OCI-LY3 (cell line): ENCODE measurements around the gene EVX2.
A peak's percentile ranks its signal among the peaks of the same experiment; 100 is the strongest.

Source experiments
- H2AFZ ChIP-seq: fragments of 200-600, 300-600 bp; shearing (Covaris generic); 2 replicates; pipeline ENCODE4 v1.6.0; 2014; ENCODE audit warnings: antibody characterized with exemption, low read depth, low read length
- H3K27ac ChIP-seq: fragments of 200-600, 300-600 bp; sonication (generic); 2 replicates; pipeline ENCODE4 v1.5.1; 2014; ENCODE audit warnings: mild to moderate bottlenecking, low read length, moderate library complexity, mixed read lengths
- H3K27me3 ChIP-seq: fragments of 200-600, 300-600 bp; sonication (generic); 2 replicates; pipeline ENCODE4 v1.6.1; 2014; ENCODE audit warnings: low read depth, low read length, mixed read lengths
- H3K36me3 ChIP-seq: fragments of 200-600, 300-600 bp; sonication (generic); replicated peaks from 2 replicates; pipeline ENCODE3; 2014; ENCODE audit warnings: low read depth, low read length, mixed read lengths
- H3K4me1 ChIP-seq: fragments of 300-600, 200-600 bp; sonication (generic); 2 replicates; pipeline ENCODE4 v1.6.1; 2014; ENCODE audit warnings: low read length, mixed read lengths
- H3K4me2 ChIP-seq: fragments of 200-600, 300-600 bp; sonication (generic); 2 replicates; pipeline ENCODE4 v1.6.1; 2014; ENCODE audit warnings: low read length, mixed read lengths
- H3K4me3 ChIP-seq: fragments of 300-600, 200-600 bp; sonication (generic); 2 replicates; pipeline ENCODE4 v1.5.1; 2014; ENCODE audit warnings: antibody characterized with exemption, mild to moderate bottlenecking, low read length, moderate library complexity
- H3K79me2 ChIP-seq: fragments of 300-600, 200-600 bp; shearing (Covaris generic); 2 replicates; pipeline ENCODE4 v1.6.1; 2014; ENCODE audit warnings: mild to moderate bottlenecking, low read length, mixed read lengths
- H3K9ac ChIP-seq: fragments of 300-600, 200-600 bp; shearing (Covaris generic); 2 replicates; pipeline ENCODE4 v1.6.0; 2014; ENCODE audit warnings: mild to moderate bottlenecking, low read length, moderate library complexity
- H3K9me3 ChIP-seq: fragments of 200-600, 300-600 bp; shearing (Covaris generic); 2 replicates; pipeline ENCODE4 v1.6.1; 2014; ENCODE audit warnings: low read length, mixed read lengths; ENCODE audit not compliant: insufficient read depth
- H4K20me1 ChIP-seq: fragments of 200-600, 300-600 bp; sonication (generic); 2 replicates; pipeline ENCODE4 v1.6.1; 2016; ENCODE audit warnings: low read length, mixed read lengths; ENCODE audit not compliant: insufficient read depth
- EZH2phosphoT487 ChIP-seq: fragments of 200-600 bp; shearing (Covaris generic); IDR thresholded peaks from 2 replicates; pipeline ENCODE4 v1.6.1; 2018; ENCODE audit warnings: antibody characterized with exemption, mixed run types, low read depth
- TF ChIP-seq, protein P1 (sequence below): fragments of 200-600, 300-600 bp; sonication (generic); IDR thresholded peaks from 2 replicates; pipeline ENCODE4 v1.5.1; 2014; ENCODE audit warnings: antibody characterized with exemption, low read length, low read depth

EVX2 gene

DNA sequence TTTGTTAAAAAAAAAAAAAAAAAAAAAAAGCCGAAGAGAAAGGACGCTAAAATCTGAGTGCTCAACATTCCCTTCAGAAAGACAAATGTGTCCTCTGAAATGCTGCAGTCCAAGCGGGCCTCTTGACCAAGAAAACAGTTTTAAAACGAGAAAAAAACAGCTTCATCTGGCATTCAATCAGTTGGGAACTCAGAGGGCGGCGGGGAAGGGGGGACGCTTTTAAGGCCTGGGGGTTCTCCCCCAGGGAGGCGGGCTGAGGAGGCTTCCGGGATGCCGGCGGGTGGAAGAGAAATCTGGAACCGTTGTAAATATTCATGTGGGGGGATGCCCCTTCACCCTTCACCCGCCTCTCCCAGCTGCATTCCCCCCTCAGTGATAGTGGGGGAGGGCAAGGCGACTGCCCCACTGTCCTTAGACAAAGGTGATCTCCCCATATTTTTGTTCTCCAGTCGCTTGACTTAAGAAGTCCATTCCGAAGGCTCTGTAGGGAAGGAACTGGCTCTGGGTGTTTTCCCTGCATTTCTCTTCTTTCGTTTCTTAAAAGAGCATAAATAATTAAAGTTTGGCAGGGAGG lies 20.1 kb upstream of the EVX2 start:
- Histone ChIP-seq H3K79me2 (no peaks in the 10 kb centered on the region), H4K20me1 (no peaks in the 10 kb centered on the region), H3K4me1 (peaks cover 13% of the 10 kb centered on the region), H3K4me2 (peak overlapping the region; percentile 11; the same call in 1 of the 2 replicates), H3K9ac (no peak overlapping the region), H3K9me3 (no peaks in the 10 kb centered on the region), H3K4me3 (no peak overlapping the region), H3K27ac (no peak overlapping the region), H2AFZ (no peak overlapping the region), H3K36me3 (no peaks in the 10 kb centered on the region), H3K27me3 (no peaks in the 10 kb centered on the region)
- no peak for TF ChIP-seq EZH2phosphoT487
- TF ChIP-seq, protein P1, sequence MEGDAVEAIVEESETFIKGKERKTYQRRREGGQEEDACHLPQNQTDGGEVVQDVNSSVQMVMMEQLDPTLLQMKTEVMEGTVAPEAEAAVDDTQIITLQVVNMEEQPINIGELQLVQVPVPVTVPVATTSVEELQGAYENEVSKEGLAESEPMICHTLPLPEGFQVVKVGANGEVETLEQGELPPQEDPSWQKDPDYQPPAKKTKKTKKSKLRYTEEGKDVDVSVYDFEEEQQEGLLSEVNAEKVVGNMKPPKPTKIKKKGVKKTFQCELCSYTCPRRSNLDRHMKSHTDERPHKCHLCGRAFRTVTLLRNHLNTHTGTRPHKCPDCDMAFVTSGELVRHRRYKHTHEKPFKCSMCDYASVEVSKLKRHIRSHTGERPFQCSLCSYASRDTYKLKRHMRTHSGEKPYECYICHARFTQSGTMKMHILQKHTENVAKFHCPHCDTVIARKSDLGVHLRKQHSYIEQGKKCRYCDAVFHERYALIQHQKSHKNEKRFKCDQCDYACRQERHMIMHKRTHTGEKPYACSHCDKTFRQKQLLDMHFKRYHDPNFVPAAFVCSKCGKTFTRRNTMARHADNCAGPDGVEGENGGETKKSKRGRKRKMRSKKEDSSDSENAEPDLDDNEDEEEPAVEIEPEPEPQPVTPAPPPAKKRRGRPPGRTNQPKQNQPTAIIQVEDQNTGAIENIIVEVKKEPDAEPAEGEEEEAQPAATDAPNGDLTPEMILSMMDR, result no peak

DNA sequence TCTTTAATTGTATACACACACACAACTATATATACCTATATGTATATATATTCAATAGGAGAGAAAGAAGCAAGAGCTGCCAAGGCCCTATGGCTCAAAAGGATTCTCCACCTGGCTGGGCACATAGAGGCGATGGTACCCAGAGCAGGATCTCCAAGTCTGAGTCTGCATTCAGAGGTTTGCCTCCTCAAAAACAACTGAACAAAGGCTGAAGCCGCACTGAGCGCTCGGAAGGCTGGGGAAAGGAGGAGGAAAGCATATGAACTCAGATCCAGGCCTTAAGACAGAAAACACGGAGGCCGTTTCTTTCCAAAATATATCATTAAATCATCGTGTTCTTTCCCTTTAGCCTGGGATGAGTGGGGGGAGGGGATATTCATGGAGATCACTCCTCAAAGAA lies 19.4 kb upstream of the EVX2 start:
- H3K9me3 ChIP-seq, result no peaks in the 10 kb centered on the region
- no peaks in the 10 kb centered on the region for H3K27me3 ChIP-seq
- H3K9ac ChIP-seq, result no peak overlapping the region
- TF ChIP-seq EZH2phosphoT487, result no peak
- TF ChIP-seq, protein P1, result no peak
- no peak overlapping the region for H3K4me2 ChIP-seq
- no peak overlapping the region for H2AFZ ChIP-seq
- H3K27ac ChIP-seq, result no peak overlapping the region
- H3K4me1 ChIP-seq, result peaks cover 13% of the 10 kb centered on the region
- no peaks in the 10 kb centered on the region for H3K79me2 ChIP-seq
- H3K36me3 ChIP-seq, result no peaks in the 10 kb centered on the region
- H4K20me1 ChIP-seq, result no peaks in the 10 kb centered on the region
- H3K4me3 ChIP-seq, result no peak overlapping the region

DNA sequence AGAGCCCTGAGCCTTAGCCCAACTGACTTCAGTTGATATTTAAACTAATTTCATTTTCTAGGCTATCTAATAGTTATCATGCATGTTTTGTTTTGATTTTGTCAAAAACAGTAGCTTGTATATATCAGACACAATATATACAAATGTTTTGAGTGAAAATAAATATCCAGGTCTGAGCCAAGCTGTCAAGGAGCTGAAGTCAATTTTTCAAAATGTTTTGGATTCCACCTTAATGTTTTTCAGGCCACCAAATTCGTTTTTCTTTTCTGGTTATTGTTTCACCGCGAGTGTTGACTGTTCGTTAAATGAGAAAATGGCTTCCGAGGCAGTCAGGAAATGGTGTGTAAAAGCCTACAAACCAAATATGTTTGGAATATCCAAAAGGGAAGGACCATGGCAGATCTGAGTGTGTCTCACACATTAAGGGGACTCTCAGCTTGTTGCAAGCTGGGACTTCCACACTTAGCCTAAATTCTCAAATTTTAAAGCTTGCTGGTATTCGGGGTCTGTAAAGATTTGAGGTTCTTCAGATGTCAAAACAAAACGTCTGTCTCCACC lies 18.6 kb upstream of the EVX2 start:
- TF ChIP-seq, protein P1, result no peak
- TF ChIP-seq EZH2phosphoT487, result no peak
- Histone ChIP-seq H3K79me2 (no peaks in the 10 kb centered on the region), H3K4me1 (peaks cover 18% of the 10 kb centered on the region), H2AFZ (no peak overlapping the region), H3K9ac (no peak overlapping the region), H3K9me3 (no peaks in the 10 kb centered on the region), H3K27ac (no peak overlapping the region), H3K27me3 (no peaks in the 10 kb centered on the region), H4K20me1 (no peaks in the 10 kb centered on the region), H3K4me3 (no peak overlapping the region), H3K36me3 (no peaks in the 10 kb centered on the region), H3K4me2 (no peak overlapping the region)

DNA sequence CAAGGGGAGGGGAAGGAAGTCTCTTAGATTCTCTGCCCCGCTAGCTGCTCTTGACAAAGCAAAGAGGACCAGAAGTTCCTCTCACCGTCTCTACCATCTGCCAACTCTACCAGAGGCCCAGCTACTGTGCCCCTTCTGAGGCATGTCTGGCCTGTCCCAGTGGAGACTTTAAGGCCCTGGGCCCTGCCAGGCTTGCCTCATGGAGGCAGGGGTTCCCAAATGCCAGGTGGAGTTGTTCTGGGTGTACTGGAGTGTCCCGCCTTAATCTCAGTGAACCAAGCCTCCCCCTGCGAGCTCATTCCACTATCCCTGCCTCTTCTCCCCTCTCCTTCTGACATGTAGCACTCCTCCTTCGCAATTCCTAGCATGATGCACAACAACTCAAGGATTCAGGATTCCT lies 18.1 kb upstream of the EVX2 start:
- Histone ChIP-seq H3K79me2 (no peaks in the 10 kb centered on the region), H3K27ac (no peak overlapping the region), H3K4me3 (no peak overlapping the region), H3K4me2 (no peak overlapping the region), H2AFZ (no peak overlapping the region), H3K9ac (no peak overlapping the region), H3K4me1 (peaks cover 16% of the 10 kb centered on the region), H3K36me3 (no peaks in the 10 kb centered on the region), H3K27me3 (no peaks in the 10 kb centered on the region), H4K20me1 (no peaks in the 10 kb centered on the region), H3K9me3 (no peaks in the 10 kb centered on the region)
- no peak for TF ChIP-seq EZH2phosphoT487
- TF ChIP-seq, protein P1, result no peak
